Activated naive CD4-positive, alpha-beta T cell treated with anti-CD3 and anti-CD28 coated beads, Interleukin-2, amount 50 U/mL, for 24 hours (primary cell): ENCODE measurements around the gene CDC25B.
A peak's percentile ranks its signal among the peaks of the same experiment; 100 is the strongest.

Source experiments
- H3K27ac Mint-ChIP-seq: one replicate; pipeline ENCODE4 v1.8.0; 2021; ENCODE audit warnings: mild to moderate bottlenecking, mixed read lengths
- H3K27me3 Mint-ChIP-seq: one replicate; pipeline ENCODE4 v1.8.0; 2021; ENCODE audit warnings: mixed read lengths
- H3K36me3 Mint-ChIP-seq: one replicate; pipeline ENCODE4 v1.8.0; 2021; ENCODE audit warnings: mixed read lengths
- H3K4me1 Mint-ChIP-seq: one replicate; pipeline ENCODE4 v1.8.0; 2021; ENCODE audit warnings: mixed read lengths
- H3K4me3 Mint-ChIP-seq: one replicate; pipeline ENCODE4 v1.8.0; 2021; ENCODE audit warnings: mild to moderate bottlenecking, mixed read lengths
- H3K9me3 Mint-ChIP-seq: one replicate; pipeline ENCODE4 v1.8.0; 2021; ENCODE audit warnings: mixed read lengths

CDC25B gene

GRCh38 chr20:3758566-3758965 is 37.5 kb upstream of the CDC25B start:
- Mint-ChIP-seq H3K4me3 (no peak overlapping the region), H3K27ac (no peak overlapping the region), H3K36me3 (peaks cover 3% of the 10 kb centered on the region), H3K27me3 (no peaks in the 10 kb centered on the region), H3K9me3 (no peaks in the 10 kb centered on the region), H3K4me1 (no peaks in the 10 kb centered on the region)

GRCh38 chr20:3759316-3759823 is 36.7 kb upstream of the CDC25B start:
- H3K4me1 Mint-ChIP-seq: no peaks in the 10 kb centered on the region
- peak overlapping the region; percentile 49 for H3K27ac Mint-ChIP-seq

GRCh38 chr20:3759884-3760283 is 36.2 kb upstream of the CDC25B start:
- no peaks in the 10 kb centered on the region for H3K27me3 Mint-ChIP-seq
- H3K27ac Mint-ChIP-seq: peak overlapping the region; percentile 49
- H3K4me1 Mint-ChIP-seq: no peaks in the 10 kb centered on the region
- H3K36me3 Mint-ChIP-seq: peaks cover 3% of the 10 kb centered on the region
- no peaks in the 10 kb centered on the region for H3K9me3 Mint-ChIP-seq
- no peak overlapping the region for H3K4me3 Mint-ChIP-seq

More at GRCh38 chr20:3759316-3759823, 36.7 kb upstream of the CDC25B start:
- peaks cover 3% of the 10 kb centered on the region for H3K36me3 Mint-ChIP-seq
- H3K9me3 Mint-ChIP-seq: no peaks in the 10 kb centered on the region
- H3K4me3 Mint-ChIP-seq: no peak overlapping the region
- H3K27me3 Mint-ChIP-seq: no peaks in the 10 kb centered on the region

- Mint-ChIP-seq H3K4me3 (no peak overlapping the region), H3K36me3 (peaks cover 3% of the 10 kb centered on the region), H3K27me3 (no peaks in the 10 kb centered on the region), H3K27ac (no peak overlapping the region), H3K9me3 (no peaks in the 10 kb centered on the region), H3K4me1 (no peaks in the 10 kb centered on the region)
Observed at GRCh38 chr20:3760655-3761348, 35.3 kb upstream of the CDC25B start.

- Mint-ChIP-seq H3K4me3 (no peak overlapping the region), H3K9me3 (no peaks in the 10 kb centered on the region), H3K27ac (no peak overlapping the region), H3K27me3 (no peaks in the 10 kb centered on the region), H3K36me3 (no peaks in the 10 kb centered on the region), H3K4me1 (peaks cover 17% of the 10 kb centered on the region)
Observed at GRCh38 chr20:3763671-3764601, 32.2 kb upstream of the CDC25B start.

GRCh38 chr20:3764659-3765058 is 31.5 kb upstream of the CDC25B start:
- no peaks in the 10 kb centered on the region for H3K36me3 Mint-ChIP-seq
- no peaks in the 10 kb centered on the region for H3K27me3 Mint-ChIP-seq
- H3K27ac Mint-ChIP-seq: no peak overlapping the region
- H3K4me3 Mint-ChIP-seq: no peak overlapping the region
- H3K9me3 Mint-ChIP-seq: no peaks in the 10 kb centered on the region
- H3K4me1 Mint-ChIP-seq: peaks cover 20% of the 10 kb centered on the region

- H3K4me3 Mint-ChIP-seq: peak overlapping the region; percentile 92
- peak overlapping the region; percentile 8 for H3K27ac Mint-ChIP-seq
- no peaks in the 10 kb centered on the region for H3K36me3 Mint-ChIP-seq
- no peaks in the 10 kb centered on the region for H3K9me3 Mint-ChIP-seq
- H3K27me3 Mint-ChIP-seq: no peaks in the 10 kb centered on the region
- H3K4me1 Mint-ChIP-seq: peaks cover 20% of the 10 kb centered on the region
Observed at GRCh38 chr20:3765171-3765882, 30.8 kb upstream of the CDC25B start.

- Mint-ChIP-seq H3K4me3 (peak overlapping the region; percentile 92), H3K36me3 (no peaks in the 10 kb centered on the region), H3K27me3 (no peaks in the 10 kb centered on the region), H3K4me1 (peaks cover 20% of the 10 kb centered on the region), H3K9me3 (no peaks in the 10 kb centered on the region), H3K27ac (no peak overlapping the region)
Observed at GRCh38 chr20:3766422-3767109, 29.5 kb upstream of the CDC25B start.

GRCh38 chr20:3767110-3767426 is 29.0 kb upstream of the CDC25B start:
- Mint-ChIP-seq H3K9me3 (no peaks in the 10 kb centered on the region), H3K36me3 (no peaks in the 10 kb centered on the region), H3K4me1 (peaks cover 20% of the 10 kb centered on the region), H3K27me3 (no peaks in the 10 kb centered on the region), H3K4me3 (peak overlapping the region; percentile 92), H3K27ac (no peak overlapping the region)

GRCh38 chr20:3767427-3768341 is 28.4 kb upstream of the CDC25B start, which contains the start of gene ADISSP:
ADISSP (minus strand) TSS chr20:3767753; CDS start chr20:3760100, 7,653 bp downstream.
- Mint-ChIP-seq H3K4me1 (peaks cover 20% of the 10 kb centered on the region), H3K27ac (peak within 1 kb of the TSS; percentile 96), H3K9me3 (no peaks in the 10 kb centered on the region), H3K36me3 (no peaks in the 10 kb centered on the region), H3K4me3 (peak within 1 kb of the TSS; percentile 92), H3K27me3 (no peaks in the 10 kb centered on the region)

- peak overlapping the region; percentile 92 for H3K4me3 Mint-ChIP-seq
- H3K27ac Mint-ChIP-seq: peak overlapping the region; percentile 96
- no peaks in the 10 kb centered on the region for H3K36me3 Mint-ChIP-seq
- H3K27me3 Mint-ChIP-seq: no peaks in the 10 kb centered on the region
- H3K4me1 Mint-ChIP-seq: peaks cover 20% of the 10 kb centered on the region
- H3K9me3 Mint-ChIP-seq: no peaks in the 10 kb centered on the region
Observed at GRCh38 chr20:3768342-3769130, 27.6 kb upstream of the CDC25B start.

- Mint-ChIP-seq H3K36me3 (no peaks in the 10 kb centered on the region), H3K4me1 (peaks cover 13% of the 10 kb centered on the region), H3K27ac (no peak overlapping the region), H3K9me3 (no peaks in the 10 kb centered on the region), H3K27me3 (no peaks in the 10 kb centered on the region), H3K4me3 (no peak overlapping the region)
Observed at GRCh38 chr20:3771552-3772058, 24.5 kb upstream of the CDC25B start.

GRCh38 chr20:3775457-3776108 is 20.5 kb upstream of the CDC25B start:
- Mint-ChIP-seq H3K36me3 (no peaks in the 10 kb centered on the region), H3K9me3 (no peaks in the 10 kb centered on the region), H3K27me3 (no peaks in the 10 kb centered on the region), H3K4me1 (peaks cover 25% of the 10 kb centered on the region), H3K4me3 (no peak overlapping the region), H3K27ac (no peak overlapping the region)
